Subcutaneous adipose tissue (tissue), 4 donors: ENCODE measurements around the gene AGMO. TPM values are rescaled to one million over a fixed set of nuclear protein-coding genes. Genes with fewer than 3 reads are reported as not detected.

ENCODE experiments used
- total RNA-seq, 4 donors: library from RNA; depleted of rRNA; stranded (reverse); fragments of >200 nt; gene quantifications; one replicate each; pipeline ENCODE4 v1.1.0, GENCODE V29; 2016
- TF ChIP-seq, protein P1 (sequence below): fragments of 450-650 bp; IDR thresholded peaks from one replicate; pipeline ENCODE4 v1.5.1; 2016; ENCODE audit warnings: low read depth, mild to moderate bottlenecking, control low read depth, antibody characterized with exemption, moderate library complexity

The AGMO gene
- total RNA-seq, 4 donors from 2014 or later, result 2.4 to 28.6 (median 10.2) TPM

DNA sequence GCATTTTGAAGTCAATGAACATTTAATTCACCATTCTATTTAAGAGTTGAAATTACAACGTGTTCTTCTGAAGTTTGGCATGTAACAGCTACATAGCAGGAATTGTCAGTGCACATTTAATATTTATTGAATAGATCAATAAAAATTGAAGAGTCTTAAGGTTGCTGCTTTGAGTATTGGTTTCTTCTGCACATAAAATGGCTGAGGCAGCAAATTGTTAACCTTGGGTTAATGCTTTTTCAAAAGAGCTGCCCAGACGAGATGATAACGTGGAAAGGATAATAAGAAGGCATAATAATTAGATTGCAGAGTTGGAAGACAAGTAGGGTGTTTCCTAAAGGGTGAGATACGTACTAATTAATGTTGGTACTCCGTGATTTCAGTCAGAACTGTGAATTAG is 203.7 kb downstream of the AGMO start:
- TF ChIP-seq, protein P1, sequence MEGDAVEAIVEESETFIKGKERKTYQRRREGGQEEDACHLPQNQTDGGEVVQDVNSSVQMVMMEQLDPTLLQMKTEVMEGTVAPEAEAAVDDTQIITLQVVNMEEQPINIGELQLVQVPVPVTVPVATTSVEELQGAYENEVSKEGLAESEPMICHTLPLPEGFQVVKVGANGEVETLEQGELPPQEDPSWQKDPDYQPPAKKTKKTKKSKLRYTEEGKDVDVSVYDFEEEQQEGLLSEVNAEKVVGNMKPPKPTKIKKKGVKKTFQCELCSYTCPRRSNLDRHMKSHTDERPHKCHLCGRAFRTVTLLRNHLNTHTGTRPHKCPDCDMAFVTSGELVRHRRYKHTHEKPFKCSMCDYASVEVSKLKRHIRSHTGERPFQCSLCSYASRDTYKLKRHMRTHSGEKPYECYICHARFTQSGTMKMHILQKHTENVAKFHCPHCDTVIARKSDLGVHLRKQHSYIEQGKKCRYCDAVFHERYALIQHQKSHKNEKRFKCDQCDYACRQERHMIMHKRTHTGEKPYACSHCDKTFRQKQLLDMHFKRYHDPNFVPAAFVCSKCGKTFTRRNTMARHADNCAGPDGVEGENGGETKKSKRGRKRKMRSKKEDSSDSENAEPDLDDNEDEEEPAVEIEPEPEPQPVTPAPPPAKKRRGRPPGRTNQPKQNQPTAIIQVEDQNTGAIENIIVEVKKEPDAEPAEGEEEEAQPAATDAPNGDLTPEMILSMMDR, result no peak

DNA sequence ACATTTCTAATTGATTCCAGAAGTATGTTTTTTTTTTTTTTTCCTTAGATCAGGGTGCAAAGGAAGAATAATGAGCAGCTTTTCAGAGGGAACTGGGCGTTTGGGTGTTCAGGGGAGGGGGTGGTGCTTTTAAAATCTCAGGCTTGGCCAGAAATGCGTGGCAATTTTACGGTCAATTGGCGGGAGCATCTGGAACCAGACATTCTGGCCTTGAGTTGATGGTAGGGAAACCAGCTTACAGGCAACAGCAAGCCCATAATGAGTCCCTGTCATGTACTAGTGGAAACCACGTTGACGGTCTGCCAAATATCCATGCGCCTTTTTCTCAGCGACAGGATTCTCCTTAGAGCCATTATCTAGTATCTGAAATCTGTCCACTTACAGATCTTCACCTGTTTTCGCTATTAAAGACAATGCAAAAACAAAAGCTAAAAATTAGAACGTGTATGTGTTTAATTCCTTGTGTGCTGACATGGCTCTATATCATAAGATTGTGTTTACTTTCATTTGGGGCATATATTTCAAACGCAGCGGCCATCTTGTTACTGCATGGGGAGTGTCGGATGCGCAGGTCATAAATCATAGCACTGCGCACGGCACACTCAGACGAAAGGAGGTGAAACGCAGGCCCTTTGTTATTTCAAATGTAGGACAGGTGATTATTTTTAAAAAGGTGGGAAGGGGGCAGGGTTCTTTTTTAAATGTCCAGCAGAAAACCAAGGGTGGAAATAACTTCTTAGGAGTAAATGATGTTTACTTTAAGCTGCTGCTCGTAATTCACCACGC is 209.2 kb downstream of the AGMO start:
- TF ChIP-seq, protein P1, result no peak

DNA sequence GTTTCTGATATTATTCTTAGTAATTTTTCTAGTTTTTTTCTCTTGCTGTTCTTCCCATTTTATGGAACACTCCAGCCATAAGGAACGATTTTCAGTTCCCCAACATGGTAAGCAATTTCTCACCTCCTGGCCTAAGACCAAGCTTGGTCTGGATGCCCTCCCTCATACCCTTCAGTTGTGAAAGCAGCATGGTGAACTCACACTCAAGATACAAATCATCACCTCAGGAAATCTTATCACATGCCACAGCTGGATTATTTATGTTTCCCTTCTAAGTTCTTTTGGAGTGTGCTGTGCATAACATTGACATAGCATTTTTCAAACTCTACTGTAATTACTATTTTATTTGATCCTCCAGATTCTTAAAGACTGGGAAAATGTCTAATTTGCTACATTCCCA is 216.6 kb downstream of the AGMO start:
- TF ChIP-seq, protein P1, result no peak

DNA sequence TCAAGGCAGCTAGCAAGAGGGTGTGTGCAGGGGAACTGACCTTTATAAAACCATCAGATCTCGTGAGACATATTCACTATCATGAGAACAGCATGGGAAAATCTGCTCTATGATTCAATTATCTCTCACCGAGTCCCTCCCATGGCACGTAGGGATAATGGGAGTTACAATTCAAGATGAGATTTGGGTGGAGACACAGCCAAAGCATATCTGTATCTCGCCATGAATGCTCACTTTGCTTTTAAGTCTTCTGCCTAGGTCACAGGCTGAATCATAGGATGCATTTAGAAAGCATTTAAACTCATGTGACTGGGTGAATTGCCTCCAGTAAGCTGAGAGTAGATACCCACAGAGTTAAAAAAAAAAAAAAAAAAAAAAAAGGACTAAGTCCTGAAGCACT is 220.0 kb downstream of the AGMO start:
- TF ChIP-seq, protein P1, result no peak

DNA sequence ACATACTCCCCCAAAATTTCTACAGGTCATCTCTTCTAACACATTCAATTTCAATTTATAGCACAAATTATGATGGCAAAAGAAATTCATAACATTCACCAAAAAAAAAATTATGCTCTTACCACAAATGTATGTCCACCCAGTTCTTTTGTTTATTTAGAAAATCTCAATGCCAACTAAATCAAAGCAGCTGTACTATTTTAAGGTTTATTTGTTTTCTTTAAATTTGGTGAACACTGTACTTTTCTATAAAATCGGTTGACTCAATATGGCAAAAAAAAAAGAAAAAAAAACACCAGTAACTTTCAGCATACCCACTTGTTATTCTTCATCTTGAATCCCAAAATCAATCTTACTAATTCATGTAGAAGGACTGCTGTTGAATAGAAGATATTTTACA is 225.7 kb downstream of the AGMO start:
- TF ChIP-seq, protein P1, result no peak

DNA sequence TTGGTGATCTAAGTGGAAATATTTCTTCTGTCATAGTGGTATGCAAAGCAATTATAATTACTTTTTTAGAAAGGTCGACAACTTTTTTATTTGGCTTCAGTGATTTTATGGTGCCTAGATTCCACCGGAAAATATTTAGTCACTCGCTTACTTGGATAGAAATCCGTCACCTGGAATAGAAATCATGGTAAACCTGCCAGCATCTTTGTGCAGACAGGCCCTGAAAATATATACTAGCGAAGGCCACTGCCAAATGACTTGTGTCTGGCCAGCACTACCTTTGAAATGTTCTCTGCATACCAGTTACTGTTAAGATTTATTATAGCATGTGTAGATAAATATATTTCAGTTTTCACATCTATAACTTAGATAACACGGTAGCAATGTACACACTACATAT is 226.4 kb downstream of the AGMO start:
- TF ChIP-seq, protein P1, result no peak

DNA sequence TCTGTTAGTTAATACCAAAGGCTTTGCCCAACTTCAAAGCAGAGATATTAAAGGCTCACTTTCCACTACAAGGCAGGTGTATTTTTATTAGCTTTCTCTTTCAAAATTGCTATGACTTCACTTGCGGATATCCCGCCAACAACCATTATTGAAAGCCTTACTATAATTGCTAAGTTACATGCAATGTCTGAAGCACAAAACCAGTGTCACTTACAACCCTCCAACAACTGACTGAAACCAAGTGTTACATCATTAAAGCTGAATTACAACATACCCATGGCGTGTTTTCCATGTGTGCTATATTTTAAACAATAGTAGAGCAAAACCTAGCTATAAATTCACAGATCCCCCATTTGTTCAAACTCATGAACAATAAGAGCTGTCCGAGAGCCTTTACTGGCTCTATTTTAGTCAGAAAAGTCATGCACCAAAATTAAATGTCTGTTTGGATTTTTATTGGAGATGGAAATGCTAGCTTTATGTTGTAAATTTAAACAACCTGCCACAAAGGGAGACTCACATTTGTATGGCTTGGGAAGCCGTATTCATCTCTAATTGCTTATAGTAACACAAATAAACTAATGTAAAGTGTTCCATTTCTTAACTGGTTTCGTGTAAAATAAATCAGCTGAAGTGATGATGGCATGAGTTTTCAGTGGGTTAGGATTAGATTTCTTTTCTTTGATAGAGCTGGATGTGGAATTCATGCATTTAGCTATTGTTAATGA is 227.1 kb downstream of the AGMO start:
- TF ChIP-seq, protein P1, result no peak
